Measurements from ENCODE around the gene BLMH.

Gene BLMH

DNA sequence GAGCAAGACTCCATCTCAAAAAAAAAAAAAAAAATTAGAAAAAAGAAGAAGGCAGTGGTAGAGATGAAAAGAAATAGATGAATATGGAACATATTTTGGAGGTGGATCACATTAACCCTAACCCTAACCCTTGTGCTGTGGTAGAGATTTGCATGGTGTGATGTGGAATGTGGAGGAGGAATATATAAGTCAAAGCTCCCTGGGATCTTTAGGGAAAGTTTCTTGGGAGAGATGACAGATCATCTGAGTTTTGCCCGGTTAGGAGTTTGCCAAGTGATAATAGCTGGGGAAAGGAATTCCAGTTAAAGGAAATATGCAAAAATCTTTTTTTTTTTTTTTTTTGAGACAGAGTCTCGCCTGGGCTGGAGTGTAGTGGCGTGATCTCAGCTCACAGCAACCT is 13.0 kb upstream of the BLMH start:
- DNase-seq (ENCODE audit: low spot score) = no peak

DNA sequence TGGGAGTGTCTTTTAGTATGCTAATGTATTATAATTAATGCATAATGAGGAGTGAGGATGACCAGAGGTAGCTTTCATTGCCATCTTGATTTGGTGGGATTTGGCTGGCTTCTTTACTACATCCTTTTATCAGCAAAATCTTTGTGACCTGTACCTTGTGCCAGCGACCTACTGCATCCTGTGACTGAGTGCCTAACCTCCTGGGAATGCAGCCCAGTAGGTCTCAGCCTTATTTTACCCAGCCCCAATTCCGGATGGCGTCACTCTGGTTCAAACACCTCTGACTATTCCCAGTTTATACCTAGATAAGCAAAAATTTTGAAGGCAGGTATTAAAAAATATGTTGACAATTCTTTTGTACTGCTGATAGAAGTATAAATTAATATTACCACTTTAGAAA is 10.5 kb upstream of the BLMH start:
- DNase-seq (ENCODE audit: low spot score) = no peak

DNA sequence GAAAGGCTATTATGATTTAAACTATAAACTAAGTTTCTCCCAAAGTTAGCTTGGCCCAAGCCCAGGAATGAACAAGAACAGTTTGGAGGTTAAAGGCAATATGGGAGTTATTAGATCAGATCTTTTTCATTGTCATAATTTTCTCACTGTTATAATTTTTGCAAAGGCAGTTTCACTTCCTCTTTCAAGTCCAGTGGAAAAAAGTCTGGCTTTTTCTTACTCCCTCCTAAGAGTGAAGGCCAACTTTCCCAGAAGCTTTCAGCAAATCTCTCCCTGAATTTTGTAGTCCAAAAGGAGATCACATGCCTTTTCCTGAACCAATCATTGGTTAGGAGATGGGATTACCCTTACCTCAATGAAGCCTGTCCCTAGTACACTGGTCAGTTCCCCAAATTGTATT is 9.1 kb upstream of the BLMH start:
- DNase-seq (ENCODE audit: low spot score) = no peak

DNA sequence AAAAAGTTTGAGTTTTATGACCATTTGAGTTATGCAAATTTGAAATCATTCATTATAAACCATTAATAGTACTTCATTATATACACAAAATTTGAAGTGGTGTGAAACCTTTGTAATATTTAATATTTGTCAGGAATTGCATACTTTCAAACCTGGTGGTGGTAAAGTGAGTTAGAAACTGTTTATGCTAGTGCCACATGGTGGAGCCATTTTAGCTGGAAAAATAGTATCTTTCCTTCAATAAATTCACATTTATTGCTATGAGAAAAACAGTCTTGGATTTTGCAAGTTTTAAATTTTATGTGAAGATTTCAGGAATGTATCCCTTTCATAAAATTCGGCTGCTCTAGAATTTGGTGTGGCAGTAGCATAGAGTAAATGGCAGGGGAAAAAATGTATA is 7.3 kb upstream of the BLMH start:
- DNase-seq (ENCODE audit: low spot score) = no peak

DNA sequence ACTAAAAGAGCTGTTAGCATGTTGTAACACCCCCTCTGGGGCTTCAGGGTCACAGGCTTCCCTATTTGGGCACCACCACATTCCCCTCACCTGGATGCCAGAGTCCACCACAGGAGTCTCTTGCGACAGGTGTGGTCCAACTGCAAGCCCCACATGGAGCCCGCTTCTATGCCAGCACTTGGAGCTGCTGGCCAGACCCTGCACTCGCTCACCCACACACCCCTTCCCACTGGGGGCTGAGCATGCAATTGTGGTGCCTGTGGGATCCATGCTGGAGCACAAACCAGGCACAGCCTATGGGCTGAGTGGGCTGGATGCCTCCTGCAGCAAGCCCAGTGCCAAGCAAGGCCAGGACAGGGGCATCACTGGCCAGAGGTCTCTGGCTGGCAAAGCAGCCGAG is 6.0 kb upstream of the BLMH start:
- DNase-seq (ENCODE audit: low spot score) = no peak

DNA sequence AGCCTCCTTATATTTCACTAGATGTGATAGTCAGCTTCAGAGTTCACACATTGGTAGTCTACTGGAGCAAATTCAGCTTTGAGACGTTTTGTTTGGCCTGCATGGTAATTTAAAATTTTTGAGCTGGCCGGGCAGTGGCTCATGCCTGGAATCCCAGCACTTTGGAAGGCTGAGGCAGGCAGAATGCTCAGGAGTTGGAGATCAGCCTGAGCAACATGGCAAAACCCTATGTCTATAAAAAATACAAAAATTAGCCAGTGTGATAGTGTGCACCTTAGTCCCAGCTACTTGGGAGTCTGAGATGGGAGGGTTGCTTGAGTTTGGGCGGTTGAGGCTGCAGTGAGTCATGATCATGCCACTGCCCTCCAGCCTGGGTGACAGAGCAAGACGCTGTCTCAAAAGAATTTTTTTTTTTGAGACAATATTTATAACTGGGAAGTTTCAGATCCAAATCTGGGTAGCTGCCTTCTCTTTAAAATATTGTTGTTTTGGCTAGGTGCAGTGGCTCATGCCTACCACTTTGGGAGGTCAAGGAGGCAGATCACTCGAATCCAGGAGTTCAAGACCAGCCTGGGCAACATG is 4.8 kb upstream of the BLMH start:
- no peak for DNase-seq (ENCODE audit: low spot score)

DNA sequence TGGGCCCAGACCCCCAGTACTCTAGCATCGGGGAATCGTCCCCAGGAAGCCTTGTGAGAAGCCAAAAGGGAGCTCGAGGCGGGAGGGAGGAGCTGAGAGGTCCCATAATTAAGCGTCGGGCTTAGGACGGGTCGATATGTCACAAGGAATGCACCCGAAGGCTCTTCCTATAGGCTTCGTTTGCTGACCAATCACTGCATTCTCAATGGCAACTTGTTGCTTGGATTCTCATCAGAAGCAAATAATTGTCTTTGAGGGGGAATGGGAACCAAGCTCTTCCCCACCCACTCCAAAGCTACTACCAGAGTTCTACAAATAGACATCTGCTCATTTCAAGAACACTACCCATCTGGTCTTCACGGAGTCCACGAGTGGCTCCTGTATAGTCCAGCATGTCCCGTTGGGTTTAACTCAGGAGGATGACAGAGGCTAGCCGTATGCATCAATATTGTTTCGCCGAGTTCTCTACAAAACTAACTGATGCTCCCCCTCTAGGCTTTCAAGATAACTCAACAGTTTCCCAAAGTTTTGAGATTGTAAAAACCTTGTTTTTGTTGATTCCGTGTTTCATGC is 628 bp upstream of the BLMH start:
- DNase-seq (ENCODE audit: low spot score) = peak; percentile 46

DNA sequence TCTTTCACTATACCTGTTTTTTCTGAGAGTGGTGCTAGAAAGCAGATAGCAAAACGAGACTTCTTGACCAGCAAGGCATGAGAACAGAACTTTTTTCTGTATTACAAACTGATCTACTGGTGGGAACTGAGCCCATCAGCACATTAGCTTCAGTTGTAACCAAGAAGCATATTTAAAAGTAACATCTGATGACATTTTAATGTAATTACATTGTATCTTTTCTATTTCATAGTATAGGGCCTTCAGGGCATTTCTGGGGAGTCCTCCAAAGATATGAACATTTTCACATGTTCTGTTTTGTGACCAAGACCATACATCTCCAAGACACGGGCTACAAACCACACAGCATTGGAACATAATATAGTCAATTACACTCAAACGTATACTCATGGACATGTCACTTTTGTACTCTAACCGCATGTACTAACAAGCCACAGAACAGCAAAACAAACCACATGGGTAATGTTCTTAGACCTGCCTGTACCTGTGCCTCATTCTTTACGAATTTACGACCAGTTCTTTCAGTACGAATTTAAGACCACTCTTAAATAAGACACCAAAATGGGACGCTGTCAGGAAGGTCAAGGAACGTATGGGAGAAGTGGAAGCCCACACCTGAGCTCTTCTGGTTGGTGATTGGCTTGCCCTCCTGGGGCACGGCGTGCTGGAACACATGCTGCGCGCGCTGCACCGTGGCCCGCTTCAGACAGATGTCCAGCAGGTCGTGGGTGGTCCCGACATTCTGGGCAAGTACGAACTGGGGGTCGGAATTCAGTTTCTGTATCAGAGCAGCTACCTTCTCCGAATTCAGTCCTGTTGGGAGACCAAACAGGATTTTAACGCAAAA is 825 bp downstream of the BLMH start:
- DNase-seq (ENCODE audit: low spot score) = peak; percentile 72

DNA sequence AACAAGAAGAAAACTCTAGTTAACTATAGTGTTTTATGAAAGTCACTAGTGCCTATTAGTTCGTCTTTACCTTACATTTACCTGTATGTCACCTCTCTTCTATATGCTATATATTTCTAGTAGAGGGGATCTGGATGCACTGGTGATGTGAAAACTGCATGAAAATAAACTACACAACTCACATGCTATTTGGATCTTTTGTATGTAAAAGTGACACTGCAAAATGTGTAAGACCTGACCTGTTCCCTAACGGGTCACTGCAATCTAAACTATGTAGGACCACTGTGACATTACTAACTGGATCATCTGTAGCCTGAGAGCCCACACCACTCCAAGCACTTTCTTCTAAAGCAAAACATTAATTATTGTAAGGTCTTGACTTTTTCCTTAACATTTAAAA is 1.7 kb downstream of the BLMH start:
- DNase-seq (ENCODE audit: low spot score) = no peak

DNA sequence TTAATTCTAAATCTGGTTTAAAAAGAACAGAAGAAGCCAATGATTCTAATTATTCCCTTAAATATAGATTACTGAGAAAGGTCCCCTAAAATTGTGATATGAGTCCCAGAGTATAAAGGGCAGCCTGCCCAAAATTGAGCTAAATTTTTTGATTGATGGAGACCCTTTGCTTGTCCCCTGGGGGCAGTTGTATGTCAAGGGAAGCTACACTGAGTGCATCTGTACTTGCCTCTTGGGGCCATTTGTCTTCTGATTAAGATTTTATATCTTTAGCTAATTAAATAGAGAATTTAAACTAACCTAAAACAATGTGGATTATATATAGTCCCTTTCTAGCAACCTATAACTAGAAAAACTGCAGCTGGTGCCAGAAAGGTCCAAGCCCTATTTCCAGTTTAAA is 12.6 kb downstream of the BLMH start:
- no peak for DNase-seq (ENCODE audit: low spot score)

DNA sequence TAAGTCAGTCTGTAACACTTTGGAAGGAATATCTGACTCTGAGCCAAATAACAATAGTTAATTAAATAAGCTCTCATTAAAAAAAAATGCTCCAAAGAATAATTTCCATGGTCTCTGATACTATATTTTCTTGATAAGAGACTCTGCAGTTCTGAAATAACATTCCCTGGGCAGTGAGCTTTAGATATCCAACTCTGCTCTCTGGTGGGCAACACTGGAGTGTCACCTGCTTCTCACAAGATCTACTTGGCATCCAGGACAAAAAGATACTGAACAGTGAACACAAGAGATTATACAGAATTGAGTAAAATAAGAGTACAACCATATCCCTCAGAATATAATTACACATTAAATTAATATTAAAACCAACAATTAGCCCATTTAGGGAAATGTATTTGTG is 13.7 kb downstream of the BLMH start:
- DNase-seq (ENCODE audit: low spot score) = peak; percentile 16

DNA sequence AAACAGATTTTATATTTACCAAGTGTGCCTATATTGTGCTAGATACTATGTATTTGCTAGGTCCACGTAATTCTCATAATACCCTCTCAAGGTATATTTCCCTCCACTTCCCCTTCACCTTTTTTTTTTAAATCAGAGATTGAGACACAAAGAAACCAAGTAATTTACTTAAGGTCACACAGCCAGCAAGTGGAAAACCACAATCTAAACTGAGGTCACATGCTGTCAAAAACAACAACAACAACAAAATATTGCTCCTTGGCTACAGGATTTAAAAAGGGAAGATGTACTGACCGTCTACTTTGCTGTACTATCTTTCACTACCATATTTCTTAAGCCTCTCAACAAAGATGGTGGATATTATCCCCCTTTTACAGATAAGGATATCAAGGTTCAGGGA is 15.8 kb downstream of the BLMH start:
- no peak for DNase-seq (ENCODE audit: low spot score)

DNA sequence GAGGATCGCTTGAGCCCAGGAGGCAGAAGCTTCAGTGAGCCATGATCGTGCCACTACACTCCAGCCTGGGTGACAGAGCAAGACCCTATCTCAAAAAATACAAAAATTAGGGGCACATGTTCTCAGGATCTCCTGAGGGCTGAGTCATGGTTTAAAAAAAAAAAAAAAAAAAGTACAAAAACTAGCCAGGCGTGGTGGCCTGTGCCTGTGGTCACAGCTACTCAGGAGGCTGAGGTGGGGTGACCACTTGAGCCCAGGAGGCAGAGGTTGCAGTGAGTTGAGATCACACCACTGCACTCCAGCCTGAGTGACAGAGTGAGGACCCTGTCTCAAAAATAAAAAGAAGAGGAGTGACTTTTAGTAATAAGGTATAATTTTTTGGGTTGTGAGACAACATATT is 16.9 kb downstream of the BLMH start:
- no peak for DNase-seq (ENCODE audit: low spot score)

DNA sequence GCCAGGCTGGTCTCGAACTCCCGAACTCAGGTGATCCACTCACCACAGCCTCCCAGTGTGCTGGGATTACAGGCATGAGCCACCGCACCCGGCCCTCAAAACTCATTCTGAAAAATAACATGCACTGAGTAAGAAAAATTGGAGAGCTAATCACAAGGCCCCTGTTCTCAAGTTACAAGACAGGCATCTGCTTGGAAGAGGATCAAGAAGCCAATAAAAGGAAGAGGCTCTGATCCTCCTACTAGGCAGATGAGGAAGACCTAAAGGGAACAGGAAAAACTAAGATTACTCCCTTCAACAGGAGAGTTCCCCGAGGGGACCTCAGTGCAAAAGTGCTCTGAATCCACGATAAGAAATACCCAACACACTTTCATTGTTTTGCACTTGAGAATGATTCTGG is 18.4 kb downstream of the BLMH start:
- no peak for DNase-seq (ENCODE audit: low spot score)

DNA sequence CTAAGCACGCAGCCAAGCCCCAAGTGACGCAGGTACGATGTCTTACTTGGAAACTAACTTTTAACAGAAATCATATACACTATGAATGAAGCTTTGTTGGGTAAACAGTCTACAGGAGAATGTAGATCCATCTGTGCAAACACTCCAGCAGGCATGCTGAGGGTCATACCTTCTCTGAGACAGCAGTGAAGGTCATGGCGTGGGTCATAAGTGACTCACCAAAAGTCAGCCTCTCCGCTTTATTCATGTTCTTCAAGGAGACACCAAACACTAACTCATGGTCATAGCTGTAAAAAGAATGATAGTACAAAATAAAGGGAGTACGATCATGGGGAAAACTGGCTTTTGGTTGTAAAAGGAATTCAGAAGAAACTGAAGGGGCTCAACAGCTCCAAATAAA is 20.6 kb downstream of the BLMH start:
- DNase-seq (ENCODE audit: low spot score) = no peak

DNA sequence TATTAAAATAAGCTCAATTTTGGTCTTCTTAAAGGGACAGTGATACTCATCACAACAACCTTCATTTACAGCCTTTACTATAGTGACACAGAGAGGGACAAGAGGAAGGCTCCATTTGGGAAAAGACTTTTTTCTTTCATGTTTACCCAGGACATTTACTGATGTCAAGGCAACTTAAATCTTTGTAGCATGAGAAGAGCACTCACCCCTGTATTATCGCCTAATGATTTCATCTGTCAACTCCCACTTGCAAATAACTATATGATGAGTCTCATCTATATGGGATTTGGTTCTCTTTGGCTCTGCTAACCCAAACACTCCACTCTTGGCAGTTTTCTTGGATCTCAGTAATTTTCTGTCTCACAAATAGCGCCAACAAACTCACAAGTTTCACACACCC is 24.1 kb downstream of the BLMH start:
- peak; percentile 2 for DNase-seq (ENCODE audit: low spot score)

DNA sequence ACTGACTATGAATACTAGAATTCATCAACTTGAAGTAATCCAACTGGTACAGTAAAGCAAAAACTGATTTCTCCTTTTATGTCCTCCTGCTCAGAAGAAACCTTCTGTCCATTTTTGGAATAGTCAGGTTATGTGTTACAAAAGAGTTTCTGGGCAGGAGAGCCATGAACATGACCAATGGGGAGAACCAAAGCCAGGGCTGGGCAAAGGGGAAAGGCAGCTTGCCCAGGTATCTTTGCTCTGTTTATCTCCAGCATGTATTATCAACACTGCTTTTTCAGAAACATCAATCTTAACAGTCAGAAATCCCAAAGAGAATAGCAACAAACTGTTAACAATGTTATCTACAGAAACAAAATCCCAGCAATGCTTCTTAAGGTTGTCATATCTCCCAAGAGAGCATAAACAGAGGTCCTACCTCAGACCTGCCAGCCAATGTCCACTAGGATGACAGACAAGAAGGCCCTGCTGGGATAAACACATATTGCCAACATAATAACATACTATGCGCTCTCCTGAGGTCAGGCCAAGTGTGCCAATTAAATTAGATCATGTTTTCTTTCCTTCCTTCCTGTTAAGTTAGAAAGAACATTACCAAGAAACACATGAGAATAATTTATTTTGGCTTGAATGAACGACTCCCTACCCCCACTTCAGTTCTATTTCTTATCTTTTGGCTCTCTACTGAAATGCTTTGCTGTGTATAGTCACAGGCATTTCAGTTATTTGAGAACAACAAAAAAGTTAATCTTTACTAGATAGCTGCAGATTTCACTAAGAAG is 28.0 kb downstream of the BLMH start:
- DNase-seq (ENCODE audit: low spot score) = no peak

DNA sequence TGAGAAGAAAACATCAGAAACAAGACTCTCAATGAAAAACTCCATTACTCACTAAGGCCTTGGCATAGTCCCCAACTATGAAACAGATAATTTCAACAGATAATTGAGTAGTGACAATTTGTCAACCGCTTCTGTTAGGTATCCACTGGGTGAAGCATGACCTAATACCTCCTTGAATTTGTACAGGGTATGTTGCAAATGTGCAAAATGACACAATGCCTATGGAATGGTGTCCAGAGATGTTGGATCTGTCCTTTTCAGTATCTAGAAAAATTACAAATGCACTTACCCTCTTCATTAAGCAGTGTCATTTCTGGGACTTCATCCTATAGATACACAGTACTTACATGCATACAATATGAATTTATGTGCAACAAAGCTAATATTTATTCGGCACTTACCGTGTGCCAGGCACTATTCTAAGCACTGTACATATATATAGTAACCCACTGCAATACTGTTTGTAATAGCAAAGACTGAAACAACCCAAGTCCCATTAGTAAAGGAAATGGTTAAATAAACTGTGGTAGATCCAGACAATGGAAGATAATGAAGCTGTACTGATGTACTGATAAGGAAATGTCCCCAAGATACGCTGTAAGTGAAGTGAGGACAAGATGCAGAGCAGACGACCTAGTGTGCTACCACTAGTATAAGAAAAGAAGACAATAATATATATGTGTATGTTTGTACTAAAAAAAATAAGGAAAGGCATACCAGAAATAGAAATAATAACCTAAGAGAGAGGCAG is 34.8 kb downstream of the BLMH start:
- DNase-seq (ENCODE audit: low spot score) = no peak

DNA sequence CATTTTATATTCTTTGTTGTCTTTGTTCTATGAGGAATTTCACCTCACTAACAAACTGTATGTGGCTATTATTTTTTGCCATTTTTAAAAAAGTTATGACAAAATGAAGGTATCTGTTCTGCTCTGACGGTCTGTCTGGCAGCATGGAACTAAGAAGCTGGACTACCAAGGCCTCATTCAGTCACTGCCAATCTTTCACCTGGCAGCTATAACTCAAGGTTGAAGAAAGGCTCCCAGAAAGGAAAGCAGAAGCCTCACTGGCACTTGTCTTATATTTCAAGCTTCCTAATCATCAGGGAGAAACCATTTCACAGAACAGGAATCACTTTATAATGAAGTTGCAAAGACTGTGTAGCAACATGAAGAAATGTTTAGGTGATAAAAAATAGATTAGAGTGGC is 37.6 kb downstream of the BLMH start:
- DNase-seq (ENCODE audit: low spot score) = no peak

DNA sequence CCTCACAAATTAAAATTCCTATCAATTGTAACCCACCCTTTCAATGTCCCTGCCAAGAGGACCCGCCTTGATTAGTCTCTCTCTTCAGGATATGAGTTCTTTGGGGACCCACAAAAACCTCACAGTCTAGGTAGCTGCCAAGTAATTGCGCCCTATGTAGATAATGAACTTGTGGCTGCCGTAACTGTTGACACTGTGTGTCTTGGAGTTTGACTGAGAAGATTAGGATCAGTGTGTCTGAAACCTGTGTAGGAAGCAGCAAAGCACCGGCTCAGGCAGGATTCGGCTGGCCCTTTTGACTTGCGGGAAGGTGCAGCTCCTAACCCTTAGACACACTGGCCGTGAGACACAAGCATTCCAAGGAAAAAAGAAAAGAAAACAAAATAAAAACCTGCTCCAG is 38.4 kb downstream of the BLMH start:
- no peak for DNase-seq (ENCODE audit: low spot score)

DNA sequence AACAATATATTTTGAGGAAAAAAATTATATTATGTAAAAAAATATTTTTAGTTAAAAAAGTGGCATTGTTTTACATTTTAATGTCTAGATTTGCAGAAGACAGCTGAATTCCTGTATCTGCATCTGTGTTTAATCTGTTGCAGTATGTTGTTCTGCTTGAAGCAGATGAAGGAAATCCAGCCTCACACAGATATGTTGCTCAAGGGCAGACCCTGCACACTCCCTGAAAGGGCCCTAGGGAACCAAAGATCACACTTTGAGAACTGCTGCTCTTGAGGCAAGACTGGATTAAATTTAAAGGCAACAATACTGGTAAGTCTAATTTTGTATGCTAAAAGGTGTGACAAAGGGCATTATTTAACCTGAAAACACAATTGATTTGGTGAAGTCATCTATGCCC is 39.8 kb downstream of the BLMH start:
- DNase-seq (ENCODE audit: low spot score) = no peak

DNA sequence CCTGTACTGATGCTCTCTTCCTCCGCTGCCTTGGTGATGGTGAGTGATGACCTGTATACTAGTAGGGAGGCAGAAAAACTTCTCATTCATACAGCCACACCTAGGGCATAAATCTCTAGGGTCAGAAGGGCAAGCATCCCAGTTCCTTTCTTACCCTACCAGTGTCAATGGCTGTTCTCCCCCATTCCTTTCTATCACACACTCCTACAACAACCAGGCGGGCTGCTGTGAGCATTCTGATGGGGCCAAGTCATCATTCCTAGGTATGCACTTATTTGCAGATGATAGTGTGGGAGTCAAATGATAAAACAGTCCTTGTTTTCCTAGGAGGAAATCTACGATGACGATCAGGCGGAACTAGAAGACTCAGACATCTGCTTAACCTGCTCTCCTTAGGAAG is 42.3 kb downstream of the BLMH start:
- DNase-seq (ENCODE audit: low spot score) = no peak
